GM21576 (cell line): ENCODE data around the gene C16orf86.

ENCODE experiments used
- ATAC-seq: cut with Tn5 transposase; IDR thresholded peaks from one replicate; pipeline ENCODE4 v1.9.1; 2021; ENCODE audit warnings: mild to moderate bottlenecking, moderate library complexity; ENCODE audit not compliant: unreplicated experiment

C16orf86 gene

GRCh38 chr16:67666032-67666551 is 522 bp upstream of the C16orf86 start:
- ATAC-seq: no peak

- ATAC-seq: no peak
Measured at GRCh38 chr16:67667453-67667816, 821 bp downstream of the C16orf86 start.

- ATAC-seq: peak; percentile 65
Measured at GRCh38 chr16:67667817-67668494, 1.3 kb downstream of the C16orf86 start.

GRCh38 chr16:67668495-67669157 is 2.0 kb downstream of the C16orf86 start:
- no peak for ATAC-seq

- no peak for ATAC-seq
Measured at GRCh38 chr16:67669499-67670101, 3.0 kb downstream of the C16orf86 start.

- ATAC-seq: no peak
Measured at GRCh38 chr16:67672306-67672705, 5.7 kb downstream of the C16orf86 start.

GRCh38 chr16:67672739-67673662 is 6.4 kb downstream of the C16orf86 start:
- no peak for ATAC-seq

GRCh38 chr16:67673712-67674580 is 7.3 kb downstream of the C16orf86 start:
- no peak for ATAC-seq

GRCh38 chr16:67674851-67675578 is 8.4 kb downstream of the C16orf86 start:
- ATAC-seq: no peak

GRCh38 chr16:67675579-67675935 is 8.9 kb downstream of the C16orf86 start:
- ATAC-seq: no peak

- no peak for ATAC-seq
Measured at GRCh38 chr16:67675999-67676398, 9.4 kb downstream of the C16orf86 start.

- ATAC-seq: no peak
Measured at GRCh38 chr16:67676516-67676915, 9.9 kb downstream of the C16orf86 start.

- ATAC-seq: no peak
Measured at GRCh38 chr16:67676939-67677338, 10.3 kb downstream of the C16orf86 start.

GRCh38 chr16:67677712-67678111 is 11.1 kb downstream of the C16orf86 start:
- no peak for ATAC-seq

GRCh38 chr16:67678354-67679023 is 11.9 kb downstream of the C16orf86 start:
- no peak for ATAC-seq

- ATAC-seq: no peak
Measured at GRCh38 chr16:67679935-67680897, 13.6 kb downstream of the C16orf86 start.

GRCh38 chr16:67683767-67684166 is 17.2 kb downstream of the C16orf86 start:
- ATAC-seq: no peak
